ENCODE results near the gene ACIN1.

GRCh38 chr14:23043145-23043544 lies 51.8 kb downstream of the ACIN1 start:
- TF ChIP-seq CTCF (IDR thresholded peaks at IDR 0.05), result no peak
- TF ChIP-seq POLR2A (IDR thresholded peaks at IDR 0.05), result no peak

Measured in testis (tissue), 2 donors.